Measurements from ENCODE around the gene FAM174C.
A peak's percentile ranks its signal among the peaks of the same experiment; 100 is the strongest.

The FAM174C gene

GRCh38 chr19:1248786-1249297 is 26.5 kb upstream of the FAM174C start:
- Histone ChIP-seq H3K4me1 (ENCODE audit: insufficient read depth, low read length) (0 out of 2 replicates have a peak, but pooled peaks cover 4% of the 10 kb centered on the region), H3K4me3 (ENCODE audit: low read length) (peak overlapping the region; percentile 76), H3K27me3 (ENCODE audit: insufficient read depth, low read length) (no peaks in the 10 kb centered on the region), H3K36me3 (ENCODE audit: insufficient read depth, low read depth, low read length) (peaks cover 25% of the 10 kb centered on the region), H3K9me3 (ENCODE audit: insufficient read depth, low read depth, low read length) (no peaks in the 10 kb centered on the region), H3K27ac (ENCODE audit: low read length) (peak overlapping the region; percentile 77), H3K9ac (ENCODE audit: low read depth, low read length) (peak overlapping the region; percentile 83)

DNA sequence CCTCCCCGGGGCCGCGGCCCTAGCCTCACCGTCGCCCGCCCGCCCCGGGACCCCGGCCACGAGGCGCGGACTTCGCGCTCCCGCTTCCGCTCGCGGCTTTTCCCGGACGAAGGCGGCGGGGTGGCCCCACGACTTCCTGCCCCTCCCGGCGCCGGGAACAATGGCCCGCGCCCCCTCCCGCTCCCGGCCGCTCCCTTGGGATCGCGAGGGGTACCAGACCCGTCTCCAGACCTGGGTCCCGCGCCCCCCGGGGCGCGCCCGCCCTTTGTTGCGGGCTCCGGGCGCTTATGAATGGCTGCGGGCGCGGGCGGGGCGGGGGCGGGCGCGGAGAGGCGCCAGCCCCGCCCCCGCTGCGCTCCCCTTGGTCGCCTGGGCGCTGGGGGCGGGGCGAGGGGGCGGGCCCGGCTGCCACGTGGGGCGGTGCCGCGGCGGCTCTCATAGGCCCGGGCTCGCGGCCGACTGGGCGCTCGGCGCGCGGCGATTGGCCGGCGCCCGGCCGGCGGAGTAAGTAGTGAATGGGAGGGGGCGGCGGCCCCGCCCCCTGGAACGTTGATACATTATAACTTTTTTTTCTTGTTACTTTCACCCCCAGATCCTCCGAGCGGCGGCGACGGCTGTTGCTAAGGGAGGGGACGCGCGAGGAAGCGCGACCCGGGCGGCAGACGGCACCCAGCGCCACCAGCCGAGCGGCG is 25.9 kb upstream of the FAM174C start:
- no peaks in the 10 kb centered on the region for H3K27me3 ChIP-seq (ENCODE audit: insufficient read depth, low read length)
- no peak overlapping the region for H3K27ac ChIP-seq (ENCODE audit: low read length)
- H3K4me1 ChIP-seq (ENCODE audit: insufficient read depth, low read length) = 0 out of 2 replicates have a peak, but pooled peaks cover 4% of the 10 kb centered on the region
- peaks cover 31% of the 10 kb centered on the region for H3K36me3 ChIP-seq (ENCODE audit: insufficient read depth, low read depth, low read length)
- peak overlapping the region; percentile 71; the same call in 1 of the 2 replicates for H3K4me3 ChIP-seq (ENCODE audit: low read length)
- H3K9ac ChIP-seq (ENCODE audit: low read depth, low read length) = peak overlapping the region; percentile 78; the same call in 1 of the 2 replicates
- no peaks in the 10 kb centered on the region for H3K9me3 ChIP-seq (ENCODE audit: insufficient read depth, low read depth, low read length)

DNA sequence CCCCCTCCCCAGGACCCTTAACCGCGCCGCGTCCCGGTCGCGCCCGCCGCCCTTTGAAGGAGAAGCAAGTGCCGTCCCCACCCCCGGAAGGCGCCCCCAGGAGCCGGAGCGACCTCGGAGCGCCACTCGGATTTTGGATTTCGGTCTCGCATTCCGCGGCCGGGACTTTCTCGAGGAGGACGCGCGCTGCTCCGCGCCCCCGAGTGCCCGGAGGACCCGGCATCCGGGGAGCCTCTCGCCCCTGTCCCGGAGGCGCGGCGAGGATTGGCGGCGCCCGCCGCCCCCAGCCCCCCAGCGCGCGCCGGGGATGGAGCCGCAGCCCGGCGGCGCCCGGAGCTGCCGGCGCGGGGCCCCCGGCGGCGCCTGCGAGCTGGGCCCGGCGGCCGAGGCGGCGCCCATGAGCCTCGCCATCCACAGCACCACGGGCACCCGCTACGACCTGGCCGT is 25.3 kb upstream of the FAM174C start:
- Histone ChIP-seq H3K36me3 (ENCODE audit: insufficient read depth, low read depth, low read length) (peaks cover 36% of the 10 kb centered on the region), H3K9ac (ENCODE audit: low read depth, low read length) (peak overlapping the region; percentile 99; the same call in 1 of the 2 replicates), H3K9me3 (ENCODE audit: insufficient read depth, low read depth, low read length) (no peaks in the 10 kb centered on the region), H3K27ac (ENCODE audit: low read length) (no peak overlapping the region), H3K4me1 (ENCODE audit: insufficient read depth, low read length) (no peaks in the 10 kb centered on the region), H3K27me3 (ENCODE audit: insufficient read depth, low read length) (no peaks in the 10 kb centered on the region), H3K4me3 (ENCODE audit: low read length) (peak overlapping the region; percentile 93; the same call in 1 of the 2 replicates)

- peak overlapping the region; percentile 99 for H3K9ac ChIP-seq (ENCODE audit: low read depth, low read length)
- no peaks in the 10 kb centered on the region for H3K9me3 ChIP-seq (ENCODE audit: insufficient read depth, low read depth, low read length)
- H3K4me3 ChIP-seq (ENCODE audit: low read length) = peak overlapping the region; percentile 93
- peaks cover 43% of the 10 kb centered on the region for H3K36me3 ChIP-seq (ENCODE audit: insufficient read depth, low read depth, low read length)
- H3K27ac ChIP-seq (ENCODE audit: low read length) = peak overlapping the region; percentile 85
- H3K4me1 ChIP-seq (ENCODE audit: insufficient read depth, low read length) = no peaks in the 10 kb centered on the region
- H3K27me3 ChIP-seq (ENCODE audit: insufficient read depth, low read length) = no peaks in the 10 kb centered on the region
Observed at GRCh38 chr19:1250437-1251260, 24.7 kb upstream of the FAM174C start.

DNA sequence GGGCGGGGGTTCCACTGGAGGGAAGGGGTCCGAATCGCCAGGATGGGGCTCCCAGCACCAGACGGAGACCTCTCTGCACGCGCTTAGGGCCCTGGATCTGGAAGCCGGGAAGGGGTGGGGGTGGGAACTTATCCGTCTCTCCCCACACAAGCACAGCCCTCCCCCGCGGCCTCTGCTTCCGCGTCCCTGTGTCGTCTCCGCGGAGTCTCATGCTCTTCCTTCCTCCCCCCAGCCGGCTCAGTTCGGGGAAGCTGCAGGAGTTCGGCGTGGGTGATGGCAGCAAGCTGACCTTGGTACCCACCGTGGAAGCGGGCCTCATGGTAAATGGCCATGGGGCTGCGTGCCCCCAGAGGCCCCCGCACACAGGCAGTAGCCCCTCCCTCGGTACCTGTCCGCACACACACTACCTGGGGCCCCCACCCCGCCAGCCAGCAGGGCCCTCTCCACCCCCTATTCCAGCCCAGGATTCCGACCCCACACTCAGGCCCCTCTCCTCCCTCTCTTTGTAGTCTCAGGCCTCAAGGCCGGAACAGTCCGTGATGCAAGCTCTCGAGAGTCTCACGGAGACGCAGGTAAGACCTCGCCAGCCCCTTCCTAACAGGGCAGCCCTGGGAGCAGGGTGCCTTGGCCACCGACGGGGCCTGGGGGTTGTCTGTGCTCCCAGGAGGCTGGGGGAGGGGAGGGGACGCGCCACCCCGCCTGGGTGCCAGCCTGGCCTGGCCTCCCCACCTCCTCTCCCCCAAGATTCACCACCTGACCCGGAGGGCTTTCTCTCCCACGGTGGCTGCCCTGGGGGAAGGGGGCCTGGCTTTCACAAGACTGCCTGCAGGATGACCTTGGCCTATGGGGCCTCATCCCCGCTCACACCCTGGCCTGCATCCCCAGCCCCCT is 23.8 kb upstream of the FAM174C start:
- Histone ChIP-seq H3K9ac (ENCODE audit: low read depth, low read length) (peak overlapping the region; percentile 99), H3K4me1 (ENCODE audit: insufficient read depth, low read length) (no peaks in the 10 kb centered on the region), H3K27me3 (ENCODE audit: insufficient read depth, low read length) (no peaks in the 10 kb centered on the region), H3K4me3 (ENCODE audit: low read length) (peak overlapping the region; percentile 93), H3K27ac (ENCODE audit: low read length) (peak overlapping the region; percentile 85), H3K9me3 (ENCODE audit: insufficient read depth, low read depth, low read length) (no peaks in the 10 kb centered on the region), H3K36me3 (ENCODE audit: insufficient read depth, low read depth, low read length) (peaks cover 51% of the 10 kb centered on the region)

- Histone ChIP-seq H3K4me1 (ENCODE audit: insufficient read depth, low read length) (no peaks in the 10 kb centered on the region), H3K27ac (ENCODE audit: low read length) (peak overlapping the region; percentile 49), H3K9ac (ENCODE audit: low read depth, low read length) (peak overlapping the region; percentile 99; the same call in 1 of the 2 replicates), H3K9me3 (ENCODE audit: insufficient read depth, low read depth, low read length) (no peaks in the 10 kb centered on the region), H3K4me3 (ENCODE audit: low read length) (peak overlapping the region; percentile 93; the same call in 1 of the 2 replicates), H3K27me3 (ENCODE audit: insufficient read depth, low read length) (no peaks in the 10 kb centered on the region), H3K36me3 (ENCODE audit: insufficient read depth, low read depth, low read length) (peaks cover 59% of the 10 kb centered on the region)
Observed at GRCh38 chr19:1252221-1252820, 23.0 kb upstream of the FAM174C start.

DNA sequence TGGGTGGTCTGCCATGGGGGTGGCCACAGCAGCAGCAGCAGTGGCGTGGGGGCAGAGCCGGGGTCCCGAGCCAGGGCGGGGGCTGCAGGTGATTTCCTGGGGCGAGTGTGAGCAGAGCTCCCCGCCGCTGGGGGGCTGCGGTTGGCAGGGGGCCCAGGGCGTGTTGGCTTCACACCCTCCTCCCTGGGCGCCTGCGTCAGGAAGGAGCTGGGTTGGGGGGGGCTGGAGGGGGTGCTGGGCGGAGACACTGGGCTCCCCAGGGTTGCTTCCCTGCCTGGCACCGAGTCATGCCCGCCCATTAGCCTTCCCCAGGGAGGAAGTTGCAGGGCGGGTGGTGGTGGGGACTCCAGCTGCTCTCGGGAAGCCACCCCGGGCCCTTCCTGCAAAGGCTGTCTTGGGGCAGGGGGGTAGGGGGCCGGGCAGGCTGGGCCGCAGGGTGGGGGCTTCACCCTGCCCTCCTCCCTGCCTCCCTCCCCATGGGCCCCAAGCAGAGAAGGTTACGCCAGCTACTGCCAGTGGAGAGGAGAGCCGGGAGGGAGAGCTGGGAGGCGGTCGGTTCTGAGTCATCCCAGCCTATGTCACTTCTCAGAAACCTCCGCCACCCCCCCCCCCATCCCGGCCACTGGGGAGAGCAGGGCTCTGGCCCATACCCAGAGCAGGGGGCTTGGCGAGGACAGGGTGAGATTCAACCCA is 22.4 kb upstream of the FAM174C start:
- Histone ChIP-seq H3K27me3 (ENCODE audit: insufficient read depth, low read length) (no peaks in the 10 kb centered on the region), H3K9me3 (ENCODE audit: insufficient read depth, low read depth, low read length) (no peaks in the 10 kb centered on the region), H3K9ac (ENCODE audit: low read depth, low read length) (no peak overlapping the region), H3K36me3 (ENCODE audit: insufficient read depth, low read depth, low read length) (peaks cover 65% of the 10 kb centered on the region), H3K4me1 (ENCODE audit: insufficient read depth, low read length) (no peaks in the 10 kb centered on the region), H3K27ac (ENCODE audit: low read length) (no peak overlapping the region), H3K4me3 (ENCODE audit: low read length) (no peak overlapping the region)

GRCh38 chr19:1253514-1254080 is 21.7 kb upstream of the FAM174C start:
- Histone ChIP-seq H3K4me1 (ENCODE audit: insufficient read depth, low read length) (no peaks in the 10 kb centered on the region), H3K36me3 (ENCODE audit: insufficient read depth, low read depth, low read length) (peaks cover 70% of the 10 kb centered on the region), H3K9ac (ENCODE audit: low read depth, low read length) (no peak overlapping the region), H3K27ac (ENCODE audit: low read length) (no peak overlapping the region), H3K4me3 (ENCODE audit: low read length) (no peak overlapping the region), H3K27me3 (ENCODE audit: insufficient read depth, low read length) (no peaks in the 10 kb centered on the region), H3K9me3 (ENCODE audit: insufficient read depth, low read depth, low read length) (no peaks in the 10 kb centered on the region)

GRCh38 chr19:1254081-1254527 is 21.2 kb upstream of the FAM174C start:
- no peaks in the 10 kb centered on the region for H3K27me3 ChIP-seq (ENCODE audit: insufficient read depth, low read length)
- H3K36me3 ChIP-seq (ENCODE audit: insufficient read depth, low read depth, low read length) = peaks cover 70% of the 10 kb centered on the region
- H3K4me3 ChIP-seq (ENCODE audit: low read length) = no peak overlapping the region
- no peaks in the 10 kb centered on the region for H3K9me3 ChIP-seq (ENCODE audit: insufficient read depth, low read depth, low read length)
- peaks cover 3% of the 10 kb centered on the region; the same call in 1 of the 2 replicates for H3K4me1 ChIP-seq (ENCODE audit: insufficient read depth, low read length)
- no peak overlapping the region for H3K27ac ChIP-seq (ENCODE audit: low read length)
- 0 out of 2 replicates have a peak overlapping the region, but pooled peaks have one; percentile 21 for H3K9ac ChIP-seq (ENCODE audit: low read depth, low read length)

Measured in iPS-20b (cell line).